A172 (cell line): ENCODE measurements around the gene CELF2. TPM values are rescaled to one million over a fixed set of nuclear protein-coding genes. Genes with fewer than 3 reads are reported as not detected.
A peak's percentile ranks its signal among the peaks of the same experiment; 100 is the strongest.
"Not testable (repeated sequence)": the region's sequence is repeated elsewhere in the genome, so short reads cannot be mapped to it uniquely, and the experiment has no call there.

ENCODE experiments used
- DNase-seq: peaks from one replicate; pipeline ENCODE4 v3.0.0-alpha.2; 2015; ENCODE audit warnings: low spot score
- total RNA-seq: library from RNA; depleted of rRNA; stranded (reverse); fragments of >200 nt; shearing (Covaris generic); gene quantifications from 2 replicates; pipeline ENCODE4 v1.2.3, GENCODE V29; 2014

Gene CELF2
- total RNA-seq, 1 experiment from 2014 or later, result 0.10 TPM

GRCh38 chr10:11173042-11173441, 155.4 kb downstream of the CELF2 start:
- DNase-seq, result no peak

- no peak for DNase-seq
Observed at GRCh38 chr10:11175823-11176243, 158.2 kb downstream of the CELF2 start.

DNA sequence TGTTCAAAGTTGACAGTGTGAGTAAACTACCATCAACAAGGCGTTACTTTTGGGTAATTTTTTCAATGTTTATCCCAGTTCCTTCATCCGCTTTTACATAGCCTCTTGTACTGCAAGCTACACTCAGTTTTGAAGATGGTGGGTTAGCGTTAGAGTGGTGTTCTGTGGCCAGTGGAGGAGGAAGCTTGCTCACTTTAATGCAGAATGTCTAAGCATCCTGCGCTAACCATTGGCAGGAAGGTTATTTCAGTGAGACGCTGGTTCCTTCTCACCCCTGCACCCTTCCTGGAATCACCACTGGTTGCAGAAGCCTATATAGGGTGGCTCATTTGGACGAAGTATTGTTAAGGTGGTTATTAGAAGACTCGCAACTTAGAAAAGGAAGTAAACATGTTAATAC, 159.1 kb downstream of the CELF2 start:
- DNase-seq, result no peak

GRCh38 chr10:11177381-11177780, 159.7 kb downstream of the CELF2 start:
- DNase-seq, result no peak

DNA sequence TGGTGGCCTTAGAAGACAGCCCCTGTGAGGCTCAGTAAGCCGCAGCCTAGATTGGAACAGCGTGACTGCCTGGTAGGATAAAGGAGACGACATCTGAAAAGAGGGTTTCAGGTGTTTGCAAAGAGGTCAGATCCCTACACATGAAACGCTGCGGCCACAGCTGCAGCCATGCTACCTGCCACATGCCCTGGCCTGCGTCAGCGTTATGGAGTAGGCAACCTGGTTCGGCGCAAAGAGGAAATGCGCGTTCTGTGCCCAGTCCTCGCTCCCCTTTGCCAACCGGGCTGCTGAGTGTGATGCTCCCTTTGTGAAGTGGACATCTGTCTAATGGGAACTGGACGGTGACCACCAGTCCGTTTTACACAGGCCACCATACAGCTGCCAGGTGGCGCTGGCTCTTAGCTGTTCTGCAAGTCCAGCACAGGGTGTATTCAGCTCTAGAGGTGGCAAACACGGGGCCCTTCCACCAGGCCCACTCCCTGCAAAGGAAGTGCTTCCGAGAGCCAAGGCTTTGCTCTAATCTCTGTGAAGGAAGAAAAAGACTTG, 160.3 kb downstream of the CELF2 start:
- no peak for DNase-seq

GRCh38 chr10:11178606-11179515, 161.2 kb downstream of the CELF2 start:
- peak; percentile 57 for DNase-seq

DNA sequence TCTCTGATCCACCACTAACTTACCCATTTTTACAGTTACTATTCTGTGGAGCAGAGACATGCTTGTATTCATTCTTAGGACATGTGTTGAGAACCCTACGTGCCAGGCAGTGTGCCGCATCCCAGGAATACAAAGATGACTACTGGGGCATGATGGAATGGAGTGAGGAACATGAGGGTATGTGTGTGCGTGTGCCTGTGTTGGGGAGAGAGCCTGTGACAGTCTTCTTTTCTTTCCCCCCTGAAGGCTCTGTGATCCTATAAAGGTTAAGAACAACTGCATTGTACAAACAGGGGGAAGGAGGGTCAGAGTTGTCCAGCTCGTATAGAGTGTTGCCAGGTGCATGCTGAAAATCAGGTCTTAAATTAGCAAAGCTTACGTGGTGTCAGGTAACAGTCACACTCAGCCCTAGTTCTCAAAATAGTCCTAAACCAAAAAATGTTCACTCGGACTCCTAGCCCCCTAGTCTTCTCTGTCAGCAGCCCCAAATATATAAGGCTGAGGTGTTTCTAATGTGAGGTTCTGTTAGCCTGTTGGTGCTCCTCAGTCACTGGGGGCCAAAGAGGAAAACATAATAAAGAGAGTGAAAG, 161.9 kb downstream of the CELF2 start:
- DNase-seq, result no peak

DNA sequence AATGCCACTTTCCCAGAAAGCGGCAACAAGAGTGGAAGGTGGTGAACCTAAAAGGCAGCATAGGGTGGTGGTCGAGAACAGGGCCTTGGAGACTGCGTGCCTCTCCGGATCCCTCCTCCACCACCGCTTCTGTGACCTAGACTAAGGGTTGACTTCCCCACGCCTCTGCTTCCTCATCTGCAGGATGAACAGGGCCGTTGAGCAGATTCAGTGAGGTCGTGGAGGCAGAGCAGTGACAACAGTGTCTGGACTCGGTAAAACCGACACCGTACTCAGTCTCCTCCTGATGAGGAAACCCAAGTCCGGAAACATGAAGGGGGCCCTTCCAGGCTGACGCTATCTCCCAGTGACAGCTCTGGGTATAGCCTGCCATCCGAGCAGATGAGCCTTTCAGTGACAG, 162.6 kb downstream of the CELF2 start:
- DNase-seq, result no peak

- no peak for DNase-seq
Observed at GRCh38 chr10:11181978-11182377, 164.3 kb downstream of the CELF2 start.

DNA sequence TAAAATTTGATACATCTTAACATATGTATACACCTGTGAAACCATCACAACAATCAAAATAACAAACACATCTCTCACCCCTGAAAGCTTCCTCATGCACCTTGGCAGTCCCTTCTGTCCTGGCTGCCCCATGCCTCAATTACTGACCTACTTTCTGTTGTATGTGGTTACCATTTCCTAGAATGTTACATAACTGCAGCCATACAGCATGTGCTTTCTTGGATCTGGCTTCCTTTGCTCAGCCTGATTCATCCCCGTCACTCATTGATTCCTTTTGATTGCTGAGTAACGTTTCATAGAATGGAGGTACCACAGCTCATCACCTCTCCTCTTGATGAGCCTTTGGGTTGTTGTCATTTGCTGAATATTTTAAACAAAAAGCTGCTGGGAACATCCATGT, 165.3 kb downstream of the CELF2 start:
- DNase-seq, result no peak

- DNase-seq, result no peak
Observed at GRCh38 chr10:11184093-11184492, 166.4 kb downstream of the CELF2 start.

DNA sequence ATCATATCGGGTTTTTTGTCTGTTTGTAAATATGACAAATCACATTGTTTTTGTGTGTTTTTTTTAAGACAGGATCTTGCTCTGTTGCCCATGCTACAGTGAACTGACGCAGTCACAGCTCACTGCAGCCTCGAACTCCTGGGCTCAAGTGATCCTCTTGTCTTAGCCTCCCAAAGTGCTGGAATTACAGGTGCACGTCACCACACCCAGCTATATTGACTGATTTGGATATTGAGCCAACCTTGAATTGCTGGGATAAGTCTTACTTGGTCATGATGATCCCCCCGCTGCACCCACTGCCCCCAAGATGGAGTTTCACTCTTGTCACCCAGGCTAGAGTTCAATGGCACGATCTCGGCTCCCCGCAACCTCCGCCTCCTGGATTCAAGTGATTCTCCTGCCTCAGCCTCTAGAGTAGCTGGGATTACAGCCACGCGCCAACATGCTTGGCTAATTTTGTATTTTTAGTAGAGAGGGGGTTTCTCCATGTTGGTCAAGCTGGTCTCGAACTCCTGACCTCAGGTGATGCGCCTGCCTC, 167.5 kb downstream of the CELF2 start:
- DNase-seq, result not testable (repeated sequence)

DNA sequence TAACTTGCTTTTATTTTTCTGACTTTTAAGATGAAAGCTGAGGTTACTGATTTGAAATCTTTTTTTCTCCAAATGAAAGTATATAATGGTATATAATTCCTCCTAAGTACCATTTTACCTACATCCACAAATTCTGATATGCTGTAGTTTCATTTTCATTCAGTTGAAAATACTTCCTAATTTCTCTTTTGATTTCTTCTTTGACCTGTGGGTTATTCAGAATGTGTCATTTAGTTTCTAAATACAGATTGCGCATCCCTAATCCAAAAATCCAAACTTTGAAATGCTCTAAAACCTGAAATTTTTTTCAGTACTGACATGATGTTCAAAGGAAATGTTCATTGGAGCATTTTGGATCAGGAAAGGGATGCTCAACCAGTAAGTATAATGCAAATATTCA, 168.7 kb downstream of the CELF2 start:
- DNase-seq, result no peak

DNA sequence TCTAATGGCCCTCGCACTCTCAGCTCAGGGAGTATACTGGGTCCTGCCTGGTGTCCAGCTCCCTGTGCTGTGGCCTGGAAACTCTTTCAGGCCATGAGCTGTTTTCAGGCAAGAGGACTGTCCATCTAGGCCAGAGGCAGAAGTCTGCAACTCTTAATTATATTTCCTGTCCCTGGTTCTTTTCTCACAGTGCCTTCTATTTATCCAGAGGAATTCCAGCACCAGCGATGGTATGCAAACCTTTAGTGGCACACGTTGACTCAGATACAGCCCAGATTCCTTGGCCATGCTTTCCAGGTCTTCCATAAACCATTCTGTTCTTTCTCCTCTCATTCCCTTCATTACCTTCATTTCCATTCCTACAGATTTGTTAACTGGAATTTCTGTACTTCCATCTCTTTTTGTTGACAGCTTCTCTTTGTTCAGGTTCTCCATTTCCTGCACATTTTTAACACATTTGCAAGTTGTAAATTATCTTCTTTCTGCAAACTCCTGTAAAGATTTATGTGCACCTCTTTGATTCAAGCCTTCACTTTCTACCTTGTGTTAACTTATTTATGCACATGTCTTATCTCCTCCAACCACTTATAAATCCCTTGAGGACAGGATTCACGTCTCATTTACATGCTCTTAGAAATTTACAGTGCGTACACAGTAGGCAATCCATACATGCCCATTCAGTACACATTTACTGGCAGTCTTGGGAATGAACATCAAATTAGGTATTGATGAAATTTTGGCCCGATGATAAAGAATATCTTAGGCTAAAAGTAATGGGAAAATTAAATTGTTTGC, 172.1 kb downstream of the CELF2 start:
- DNase-seq, result no peak

GRCh38 chr10:11191190-11191589, 173.5 kb downstream of the CELF2 start:
- DNase-seq, result no peak

- DNase-seq, result no peak
Observed at GRCh38 chr10:11191678-11192077, 174.0 kb downstream of the CELF2 start.

- no peak for DNase-seq
Observed at GRCh38 chr10:11192304-11193000, 174.8 kb downstream of the CELF2 start.

GRCh38 chr10:11193001-11193551, 175.4 kb downstream of the CELF2 start:
- DNase-seq, result no peak

- DNase-seq, result no peak
Observed at GRCh38 chr10:11194859-11195586, 177.4 kb downstream of the CELF2 start.

DNA sequence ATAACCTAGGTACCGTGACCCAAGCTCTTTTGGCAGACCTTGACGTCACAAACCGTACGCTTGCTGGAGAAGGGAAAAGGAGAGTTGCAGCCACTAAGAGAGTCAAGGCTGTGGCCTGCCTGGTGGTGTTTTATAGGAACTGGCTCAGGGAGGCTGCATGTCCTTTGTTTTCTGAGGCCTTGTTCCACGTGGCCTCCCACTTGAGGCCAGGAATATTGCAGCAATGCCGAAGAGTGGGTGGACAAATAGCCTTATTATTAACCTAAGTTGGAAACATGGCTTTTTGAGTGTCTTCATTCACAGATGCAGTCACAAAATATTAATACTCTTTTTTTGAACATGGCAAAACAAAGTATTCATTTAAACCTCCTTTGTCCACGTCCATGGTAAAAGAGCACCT, 178.0 kb downstream of the CELF2 start:
- no peak for DNase-seq
